Fibroblast of the aortic adventitia (primary cell): ENCODE results near the gene LMO1. TPM values are rescaled to one million over a fixed set of nuclear protein-coding genes. Genes with fewer than 3 reads are reported as not detected.

Source experiments
- DNase-seq: peaks from one replicate; pipeline ENCODE4 v3.0.0-alpha.2; 2010; ENCODE audit warnings: low read depth
- H3K4me3 ChIP-seq: 2 replicates; pipeline ENCODE4 v1.5.1; 2011; ENCODE audit warnings: low read depth, mild to moderate bottlenecking, control low read depth, low read length, moderate library complexity
- CTCF ChIP-seq: IDR thresholded peaks from 2 replicates; pipeline ENCODE4 v1.5.1; 2011; ENCODE audit warnings: mild to moderate bottlenecking, low read length, control low read depth, inconsistent platforms; ENCODE audit not compliant: insufficient read depth
- total RNA-seq: library from RNA; depleted of rRNA; stranded (reverse); fragments of >200 nt; gene quantifications from 2 replicates; pipeline ENCODE4 v1.2.3, GENCODE V29; 2012; ENCODE audit warnings: low replicate concordance

The LMO1 gene
- total RNA-seq, 1 donor, result not detected

GRCh38 chr11:8293171-8293570 lies 29.5 kb upstream of the LMO1 start:
- no peak for TF ChIP-seq CTCF

GRCh38 chr11:8292351-8292750 lies 28.7 kb upstream of the LMO1 start:
- DNase-seq, result no peak
- TF ChIP-seq CTCF, result no peak
- no peak overlapping the region for H3K4me3 ChIP-seq

More at GRCh38 chr11:8293171-8293570, 29.5 kb upstream of the LMO1 start:
- no peak overlapping the region for H3K4me3 ChIP-seq
- no peak for DNase-seq

- DNase-seq, result no peak
- TF ChIP-seq CTCF, result no peak
- no peak overlapping the region for H3K4me3 ChIP-seq
These were observed 28.0 kb upstream of the LMO1 start for GRCh38 chr11:8291421-8292350.

- DNase-seq, result no peak
- TF ChIP-seq CTCF, result no peak
- no peak overlapping the region for H3K4me3 ChIP-seq
These were observed 26.6 kb upstream of the LMO1 start for GRCh38 chr11:8290081-8290810.

- no peak overlapping the region for H3K4me3 ChIP-seq
- no peak for TF ChIP-seq CTCF
- no peak for DNase-seq
These were observed 25.8 kb upstream of the LMO1 start for GRCh38 chr11:8289492-8289918.

- H3K4me3 ChIP-seq, result no peak overlapping the region
- TF ChIP-seq CTCF, result no peak
These were observed 25.3 kb upstream of the LMO1 start for GRCh38 chr11:8288824-8289491.

More at GRCh38 chr11:8288824-8289491, 25.3 kb upstream of the LMO1 start:
- DNase-seq, result no peak
